Measurements from ENCODE around the gene RTEL1. TPM values are rescaled to one million over a fixed set of nuclear protein-coding genes. Genes with fewer than 3 reads are reported as not detected.
A peak's percentile ranks its signal among the peaks of the same experiment; 100 is the strongest.

Gene RTEL1
- polyA plus RNA-seq, 3 donors: 1.0 to 15.5 (median 4.8) TPM

- H3K9me3 Mint-ChIP-seq: no peaks in the 10 kb centered on the region
- peaks cover 16% of the 10 kb centered on the region for H3K4me1 Mint-ChIP-seq
- Histone ChIP-seq H3K9ac (ENCODE audit: insufficient read depth, low read length, poor library complexity, severe bottlenecking) (no peak overlapping the region), H3K27ac (ENCODE audit: low read depth in 1 of 2, low read length in 2 of 2) (no peak overlapping the region), H3K9me3 (replicated peaks in 1 of 2; ENCODE audit: control insufficient read depth in 1 of 2, insufficient read depth in 1 of 2, low read length in 2 of 2) (no peaks in the 10 kb centered on the region), H3K4me2 (replicated peaks; ENCODE audit: extremely low read depth, low read length, poor library complexity, severe bottlenecking) (no peak overlapping the region), H2AFZ (ENCODE audit: insufficient read depth, low read depth, low read length, poor library complexity, severe bottlenecking) (no peak overlapping the region), H3K4me1 (ENCODE audit: control insufficient read depth in 1 of 2, insufficient read depth in 2 of 2, low read length in 2 of 2) (peaks cover 16% of the 10 kb centered on the region in 2 donors), H3K79me2 (ENCODE audit: insufficient read depth, low read length) (no peaks in the 10 kb centered on the region), H4K20me1 (ENCODE audit: insufficient read depth, low read length) (peaks cover 30% of the 10 kb centered on the region), H3K4me3 (replicated peaks in 1 of 3; ENCODE audit: low read depth in 2 of 3, low read length in 3 of 3) (no peak overlapping the region), H3K27me3 (ENCODE audit: control insufficient read depth in 2 of 2, insufficient read depth in 2 of 2, low read length in 2 of 2) (peaks cover 0 to 12% of the 10 kb centered on the region in 2 donors), H3K36me3 (replicated peaks in 1 of 2; ENCODE audit: control insufficient read depth in 1 of 2, insufficient read depth in 2 of 2, low read length in 2 of 2) (peaks cover 0 to 11% of the 10 kb centered on the region in 2 donors)
- no peak overlapping the region for H3K4me3 Mint-ChIP-seq
- intact Hi-C loops (cut with micrococcal nuclease): no loop called here
- TF ChIP-seq CTCF (IDR thresholded peaks at IDR 0.05): no peak
- peak overlapping the region in 1 of 7 donors; percentile 5 for H3K27ac Mint-ChIP-seq
- DNase-seq: no peak
- 98% methylated on average over 17 of the region's 21 CpGs for WGBS (ENCODE audit: insufficient coverage)
- H3K36me3 Mint-ChIP-seq: peaks cover 5 to 13% of the 10 kb centered on the region in 2 donors
- peaks cover 2 to 21% (median 3%) of the 10 kb centered on the region in 3 donors for H3K27me3 Mint-ChIP-seq (ENCODE audit: low read depth in 3 of 3)
Measured at GRCh38 chr20:63693733-63694583, 35.8 kb downstream of the RTEL1 start.

DNA sequence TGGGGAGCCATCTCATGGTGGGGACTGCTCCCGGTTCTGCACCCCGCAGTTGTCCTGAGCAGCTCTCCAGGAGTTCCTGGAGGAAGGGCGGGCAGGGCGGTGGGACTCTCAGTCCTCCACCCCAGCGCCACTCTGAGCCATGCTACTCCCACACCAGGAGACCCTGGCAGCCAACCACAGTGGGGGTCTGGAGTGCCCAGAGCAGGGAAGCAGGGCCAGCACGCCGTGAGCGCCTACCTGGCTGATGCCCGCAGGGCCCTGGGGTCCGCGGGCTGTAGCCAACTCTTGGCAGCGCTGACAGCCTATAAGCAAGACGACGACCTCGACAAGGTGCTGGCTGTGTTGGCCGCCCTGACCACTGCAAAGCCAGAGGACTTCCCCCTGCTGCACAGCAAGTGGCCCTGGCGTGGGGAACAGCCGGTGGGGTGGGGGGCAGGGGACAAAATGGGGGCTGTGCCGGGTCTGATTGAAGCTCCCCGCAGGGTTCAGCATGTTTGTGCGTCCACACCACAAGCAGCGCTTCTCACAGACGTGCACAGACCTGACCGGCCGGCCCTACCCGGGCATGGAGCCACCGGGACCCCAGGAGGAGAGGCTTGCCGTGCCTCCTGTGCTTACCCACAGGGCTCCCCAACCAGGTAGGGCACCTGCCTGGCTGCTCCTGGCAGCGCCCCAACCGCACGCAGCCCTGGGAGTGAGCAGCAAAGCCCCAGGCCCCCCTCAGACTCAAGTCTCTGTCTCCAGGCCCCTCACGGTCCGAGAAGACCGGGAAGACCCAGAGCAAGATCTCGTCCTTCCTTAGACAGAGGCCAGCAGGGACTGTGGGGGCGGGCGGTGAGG is 36.7 kb downstream of the RTEL1 start:
- Histone ChIP-seq H3K9me3 (replicated peaks in 1 of 2; ENCODE audit: control insufficient read depth in 1 of 2, insufficient read depth in 1 of 2, low read length in 2 of 2) (no peaks in the 10 kb centered on the region), H3K9ac (ENCODE audit: insufficient read depth, low read length, poor library complexity, severe bottlenecking) (no peak overlapping the region), H3K4me2 (replicated peaks; ENCODE audit: extremely low read depth, low read length, poor library complexity, severe bottlenecking) (no peak overlapping the region), H3K27ac (ENCODE audit: low read depth in 1 of 2, low read length in 2 of 2) (no peak overlapping the region), H3K4me3 (replicated peaks in 1 of 3; ENCODE audit: low read depth in 2 of 3, low read length in 3 of 3) (no peak overlapping the region), H3K4me1 (ENCODE audit: control insufficient read depth in 1 of 2, insufficient read depth in 2 of 2, low read length in 2 of 2) (peaks cover 16% of the 10 kb centered on the region in 2 donors), H4K20me1 (ENCODE audit: insufficient read depth, low read length) (peaks cover 38% of the 10 kb centered on the region), H3K36me3 (replicated peaks in 1 of 2; ENCODE audit: control insufficient read depth in 1 of 2, insufficient read depth in 2 of 2, low read length in 2 of 2) (peaks cover 0 to 11% of the 10 kb centered on the region in 2 donors), H2AFZ (ENCODE audit: insufficient read depth, low read depth, low read length, poor library complexity, severe bottlenecking) (no peak overlapping the region), H3K79me2 (ENCODE audit: insufficient read depth, low read length) (no peaks in the 10 kb centered on the region), H3K27me3 (ENCODE audit: control insufficient read depth in 2 of 2, insufficient read depth in 2 of 2, low read length in 2 of 2) (peaks cover 0 to 12% of the 10 kb centered on the region in 2 donors)
- Mint-ChIP-seq H3K4me1 (peaks cover 16% of the 10 kb centered on the region), H3K27me3 (ENCODE audit: low read depth in 3 of 3) (peaks cover 2 to 21% (median 3%) of the 10 kb centered on the region in 3 donors), H3K4me3 (no peak overlapping the region), H3K27ac (no peak overlapping the region), H3K36me3 (peaks cover 5 to 13% of the 10 kb centered on the region in 2 donors), H3K9me3 (no peaks in the 10 kb centered on the region)
- 99% methylated on average over 33 of the region's 37 CpGs for WGBS (ENCODE audit: insufficient coverage)
- DNase-seq: no peak
- intact Hi-C loops (cut with micrococcal nuclease): no loop called here
- TF ChIP-seq CTCF (IDR thresholded peaks at IDR 0.05): no peak
